OCI-LY1 (cell line): ENCODE results near the gene SEPTIN8.

Experiments used
- H2AFZ ChIP-seq: fragments of 200-600 bp; sonication (generic), shearing (Covaris generic); 2 replicates; pipeline ENCODE4 v1.6.0; 2014; ENCODE audit warnings: antibody characterized with exemption, mild to moderate bottlenecking, low read length
- H3F3A ChIP-seq: fragments of 200-600 bp; sonication (generic), shearing (Covaris generic); 2 replicates; pipeline ENCODE4 v1.6.0; 2014; ENCODE audit warnings: mild to moderate bottlenecking, antibody characterized with exemption, low read length, moderate library complexity; ENCODE audit not compliant: insufficient read depth
- H3K27ac ChIP-seq: fragments of 200-600 bp; sonication (generic); 2 replicates; pipeline ENCODE4 v1.5.1; 2014; ENCODE audit warnings: low read length, mixed run types, mild to moderate bottlenecking, low read depth; ENCODE audit not compliant: poor library complexity, severe bottlenecking
- H3K27me3 ChIP-seq: fragments of 200-600 bp; sonication (generic); 2 replicates; pipeline ENCODE4 v1.6.0; 2014; ENCODE audit warnings: antibody characterized with exemption, mild to moderate bottlenecking, low read length, moderate library complexity; ENCODE audit not compliant: insufficient read depth
- H3K36me3 ChIP-seq: fragments of 200-600 bp; sonication (generic); 2 replicates; pipeline ENCODE4 v1.6.1; 2014; ENCODE audit warnings: mild to moderate bottlenecking, antibody characterized with exemption, low read length, moderate library complexity, mixed read lengths; ENCODE audit not compliant: insufficient read depth
- H3K4me1 ChIP-seq: fragments of 200-600 bp; sonication (generic); 2 replicates; pipeline ENCODE4 v1.5.1; 2014; ENCODE audit warnings: mild to moderate bottlenecking, low read length, moderate library complexity; ENCODE audit not compliant: insufficient read depth, severe bottlenecking
- H3K4me2 ChIP-seq: fragments of 200-600 bp; sonication (generic), shearing (Covaris generic); 2 replicates; pipeline ENCODE4 v1.6.1; 2014; ENCODE audit warnings: low read length
- H3K4me3 ChIP-seq: fragments of 200-600 bp; sonication (generic); 2 replicates; pipeline ENCODE4 v1.5.1; 2014; ENCODE audit warnings: low read length, low read depth, mild to moderate bottlenecking, mixed read lengths; ENCODE audit not compliant: poor library complexity, severe bottlenecking
- H3K79me2 ChIP-seq: fragments of 200-600 bp; shearing (Covaris generic); 2 replicates; pipeline ENCODE4 v1.6.1; 2016; ENCODE audit warnings: mixed run types, low read length, mixed read lengths; ENCODE audit not compliant: insufficient read depth
- H3K9ac ChIP-seq: fragments of 200-600 bp; sonication (generic), shearing (Covaris generic); 2 replicates; pipeline ENCODE4 v1.6.1; 2014; ENCODE audit warnings: mild to moderate bottlenecking, low read length, mixed read lengths
- H3K9me2 ChIP-seq: fragments of 200-600 bp; sonication (generic), shearing (Covaris generic); 2 replicates; pipeline ENCODE4 v1.6.1; 2014; ENCODE audit warnings: low read depth, mild to moderate bottlenecking, low read length, mixed read lengths
- H3K9me3 ChIP-seq: fragments of 200-600 bp; shearing (Covaris generic); 2 replicates; pipeline ENCODE4 v1.6.1; 2014; ENCODE audit warnings: low read length, mixed read lengths
- H4K20me1 ChIP-seq: fragments of 200-600 bp; sonication (generic), shearing (Covaris generic); 2 replicates; pipeline ENCODE4 v1.6.0; 2016; ENCODE audit warnings: mild to moderate bottlenecking, low read length; ENCODE audit not compliant: insufficient read depth
- CTCF ChIP-seq: fragments of 200-600 bp; sonication (generic), shearing (Covaris generic); IDR thresholded peaks from 2 replicates; pipeline ENCODE4 v1.5.1; 2017; ENCODE audit warnings: mild to moderate bottlenecking, antibody characterized with exemption, low read length, moderate library complexity, mixed read lengths
- EZH2 ChIP-seq: fragments of 200-600 bp; sonication (generic), shearing (Covaris generic); IDR thresholded peaks from 2 replicates; pipeline ENCODE4 v1.8.0; 2017; ENCODE audit warnings: borderline replicate concordance, mixed run types, mild to moderate bottlenecking, antibody characterized with exemption, low read length, moderate library complexity, mixed read lengths

SEPTIN8 gene

GRCh38 chr5:132825033-132825833, 48.2 kb upstream of the SEPTIN8 start:
- H3K4me2 ChIP-seq, result peak overlapping the region; percentile 40; the same call in 1 of the 2 replicates

GRCh38 chr5:132824426-132824825, 47.4 kb upstream of the SEPTIN8 start:
- no peak overlapping the region for H3K27ac ChIP-seq
- no peak overlapping the region for H3K9ac ChIP-seq
- H3K9me2 ChIP-seq, result no peaks in the 10 kb centered on the region
- H4K20me1 ChIP-seq, result no peaks in the 10 kb centered on the region
- H3K4me1 ChIP-seq, result peaks cover 7% of the 10 kb centered on the region
- H3K4me3 ChIP-seq, result no peak overlapping the region
- 0 out of 2 replicates have a peak, but pooled peaks cover 7% of the 10 kb centered on the region for H3K27me3 ChIP-seq
- no peaks in the 10 kb centered on the region for H3K36me3 ChIP-seq
- H3K9me3 ChIP-seq, result no peaks in the 10 kb centered on the region
- no peak overlapping the region for H3K4me2 ChIP-seq
- no peak overlapping the region for H2AFZ ChIP-seq
- H3K79me2 ChIP-seq, result no peaks in the 10 kb centered on the region
- no peaks in the 10 kb centered on the region for H3F3A ChIP-seq
- TF ChIP-seq CTCF (no peak), EZH2 (no peak)

More at GRCh38 chr5:132825033-132825833, 48.2 kb upstream of the SEPTIN8 start:
- Histone ChIP-seq H3K79me2 (no peaks in the 10 kb centered on the region), H3K27me3 (0 out of 2 replicates have a peak, but pooled peaks cover 7% of the 10 kb centered on the region), H3K4me3 (no peak overlapping the region), H3K36me3 (no peaks in the 10 kb centered on the region), H3K9me2 (no peaks in the 10 kb centered on the region), H4K20me1 (no peaks in the 10 kb centered on the region), H3K9ac (no peak overlapping the region), H2AFZ (no peak overlapping the region), H3K4me1 (peaks cover 5% of the 10 kb centered on the region), H3K9me3 (no peaks in the 10 kb centered on the region), H3F3A (no peaks in the 10 kb centered on the region), H3K27ac (no peak overlapping the region)
- TF ChIP-seq CTCF, result no peak
- no peak for TF ChIP-seq EZH2

- H3K79me2 ChIP-seq, result no peaks in the 10 kb centered on the region
- no peak overlapping the region for H3K9ac ChIP-seq
- no peaks in the 10 kb centered on the region for H3K9me3 ChIP-seq
- H3K27ac ChIP-seq, result no peak overlapping the region
- no peaks in the 10 kb centered on the region for H3K36me3 ChIP-seq
- no peak for TF ChIP-seq EZH2
- no peak for TF ChIP-seq CTCF
- H3K4me1 ChIP-seq, result peaks cover 8% of the 10 kb centered on the region
- 0 out of 2 replicates have a peak, but pooled peaks cover 7% of the 10 kb centered on the region for H3K27me3 ChIP-seq
- no peak overlapping the region for H3K4me3 ChIP-seq
- H3K4me2 ChIP-seq, result no peak overlapping the region
- no peaks in the 10 kb centered on the region for H3F3A ChIP-seq
- H4K20me1 ChIP-seq, result no peaks in the 10 kb centered on the region
- no peaks in the 10 kb centered on the region for H3K9me2 ChIP-seq
- no peak overlapping the region for H2AFZ ChIP-seq
Observed at GRCh38 chr5:132823481-132824050, 46.5 kb upstream of the SEPTIN8 start.
